IMR-90 (cell line): ENCODE results near the gene KDM5B. TPM values are rescaled to one million over a fixed set of nuclear protein-coding genes. Genes with fewer than 3 reads are reported as not detected.

Experiments
- ATAC-seq: fragments of 200-7000 bp; cut with Tn5 transposase; 2 replicates; pipeline ENCODE4 v1.9.1; 2020; ENCODE audit warnings: low read depth, mild to moderate bottlenecking, moderate library complexity
- BruUV-seq: library from RNA; stranded (reverse); fragments of 400-500 nt; replicated peaks from 2 replicates; lab custom pipeline; 2021; lab: Mats Ljungman, UMichigan
- CTCF ChIA-PET: fragments of 300-600 bp; formaldehyde crosslinking; extraction: SDS; loops from one replicate; lab custom pipeline; 2021; ENCODE audit warnings: antibody characterized with exemption; lab: Yijun Ruan, JAX
- POLR2A ChIA-PET: fragments of 300-600 bp; sonication (Branson Sonifier 250); formaldehyde crosslinking; loops from one replicate; lab custom pipeline; 2022; ENCODE audit warnings: antibody characterized with exemption; ENCODE audit not compliant: unreplicated experiment; lab: Charles Lee
- DNase-seq: peaks from one replicate; pipeline ENCODE4 v3.0.0; 2013
- H2AFZ ChIP-seq: replicated peaks from 2 replicates; pipeline ENCODE3; 2013; ENCODE audit warnings: low read length, mild to moderate bottlenecking; ENCODE audit not compliant: poor library complexity
- H2AK5ac ChIP-seq: 2 replicates; pipeline ENCODE4 v1.6.1; 2013; ENCODE audit warnings: low read depth, low read length, inconsistent platforms
- H2AK9ac ChIP-seq: replicated peaks from 2 replicates; pipeline ENCODE3; 2013; ENCODE audit warnings: mild to moderate bottlenecking, low read depth, low read length, moderate library complexity; ENCODE audit not compliant: poor library complexity
- H2BK120ac ChIP-seq: 2 replicates; pipeline ENCODE4 v1.6.1; 2013; ENCODE audit warnings: low read depth, low read length, inconsistent platforms
- H2BK15ac ChIP-seq: 3 replicates; pipeline ENCODE4 v1.6.1; 2013; ENCODE audit warnings: low read depth, low read length, inconsistent platforms
- H2BK20ac ChIP-seq: 2 replicates; pipeline ENCODE4 v1.6.1; 2013; ENCODE audit warnings: low read depth, mild to moderate bottlenecking, inconsistent platforms, low read length, moderate library complexity
- H2BK5ac ChIP-seq: 2 replicates; pipeline ENCODE4 v1.6.1; 2013; ENCODE audit warnings: mild to moderate bottlenecking, low read depth, low read length, inconsistent platforms; ENCODE audit not compliant: poor library complexity, severe bottlenecking
- H3K14ac ChIP-seq: replicated peaks from 2 replicates; pipeline ENCODE4 v1.6.1; 2013; ENCODE audit warnings: low read depth, low read length, inconsistent platforms
- H3K18ac ChIP-seq: 2 replicates; pipeline ENCODE4 v1.6.1; 2013; ENCODE audit warnings: low read depth, low read length, control low read depth
- H3K23ac ChIP-seq: 2 replicates; pipeline ENCODE4 v1.6.1; 2013; ENCODE audit warnings: low read depth, low read length, inconsistent platforms
- H3K27ac ChIP-seq: 2 replicates; pipeline ENCODE4 v1.5.1; 2013; ENCODE audit warnings: mild to moderate bottlenecking, control low read depth, low read length; ENCODE audit not compliant: insufficient read depth
- H3K27me3 ChIP-seq: 2 replicates; pipeline ENCODE4 v1.6.1; 2013; ENCODE audit warnings: low read length; ENCODE audit not compliant: control insufficient read depth, insufficient read depth
- H3K36me3 ChIP-seq: 2 replicates; pipeline ENCODE4 v1.6.1; 2013; ENCODE audit warnings: low read length, mixed read lengths; ENCODE audit not compliant: control insufficient read depth, insufficient read depth
- H3K4ac ChIP-seq: 2 replicates; pipeline ENCODE4 v1.6.1; 2013; ENCODE audit warnings: low read depth, low read length, inconsistent platforms
- H3K4me1 ChIP-seq: 2 replicates; pipeline ENCODE4 v1.6.1; 2013; ENCODE audit warnings: low read length, mixed read lengths; ENCODE audit not compliant: control insufficient read depth, insufficient read depth
- H3K4me2 ChIP-seq: 2 replicates; pipeline ENCODE4 v1.6.1; 2013; ENCODE audit warnings: low read depth, mild to moderate bottlenecking, control low read depth, low read length, moderate library complexity
- H3K4me3 ChIP-seq: 2 replicates; pipeline ENCODE4 v1.5.1; 2013; ENCODE audit warnings: low read depth, mild to moderate bottlenecking, control low read depth, low read length, moderate library complexity; ENCODE audit not compliant: insufficient read depth
- H3K56ac ChIP-seq: 2 replicates; pipeline ENCODE4 v1.6.1; 2013; ENCODE audit warnings: low read length, inconsistent platforms; ENCODE audit not compliant: insufficient read depth; ENCODE audit errors: extremely low read depth
- H3K79me1 ChIP-seq, 2 experiments: 2 replicates each; pipeline ENCODE4 v1.6.1; 2013; ENCODE audit warnings: low read length in 2 of 2, inconsistent platforms in 1 of 2, low read depth in 1 of 2
- H3K9ac ChIP-seq: 2 replicates; pipeline ENCODE4 v1.6.1; 2013; ENCODE audit warnings: low read depth, low read length, control low read depth
- H3K9me1 ChIP-seq: 2 replicates; pipeline ENCODE4 v1.6.1; 2013; ENCODE audit warnings: low read length, inconsistent platforms; ENCODE audit not compliant: insufficient read depth
- H3K9me3 ChIP-seq: 2 replicates; pipeline ENCODE4 v1.6.1; 2013; ENCODE audit warnings: low read length; ENCODE audit not compliant: control insufficient read depth, insufficient read depth
- H4K20me1 ChIP-seq: 2 replicates; pipeline ENCODE4 v1.6.1; 2013; ENCODE audit warnings: low read length, inconsistent platforms; ENCODE audit not compliant: insufficient read depth
- H4K5ac ChIP-seq: 2 replicates; pipeline ENCODE4 v1.6.1; 2013; ENCODE audit warnings: mild to moderate bottlenecking, low read depth, low read length, control low read depth
- H4K8ac ChIP-seq, 2 experiments: 2 replicates each; pipeline ENCODE4 v1.6.1; 2013; ENCODE audit warnings: low read depth in 2 of 2, low read length in 2 of 2, control low read depth in 1 of 2, inconsistent platforms in 1 of 2
- H4K91ac ChIP-seq: 2 replicates; pipeline ENCODE4 v1.6.1; 2013; ENCODE audit warnings: low read depth, low read length, inconsistent platforms; ENCODE audit not compliant: insufficient read depth
- BHLHE40 ChIP-seq: fragments of 150-350 bp; IDR thresholded peaks from 2 replicates; pipeline ENCODE4 v1.6.1; 2016; ENCODE audit warnings: mild to moderate bottlenecking, low read depth, low read length
- CEBPB ChIP-seq: IDR thresholded peaks from 2 replicates; pipeline ENCODE4 v1.6.1; 2012; ENCODE audit warnings: low read depth, low read length, improper control_type of control experiment
- FOS ChIP-seq: fragments of 150-350 bp; IDR thresholded peaks from 2 replicates; pipeline ENCODE4 v1.6.1; 2016; ENCODE audit warnings: low read depth, low read length
- MAFK ChIP-seq: IDR thresholded peaks from 2 replicates; pipeline ENCODE4 v1.6.1; 2012; ENCODE audit warnings: low read depth, low read length, improper control_type of control experiment
- MAZ ChIP-seq: IDR thresholded peaks from 2 replicates; pipeline ENCODE4 v1.6.1; 2012; ENCODE audit warnings: low read depth, mild to moderate bottlenecking, low read length, improper control_type of control experiment, moderate library complexity, borderline replicate concordance
- MXI1 ChIP-seq: IDR thresholded peaks from 2 replicates; pipeline ENCODE4 v1.6.1; 2012; ENCODE audit warnings: low read depth, mild to moderate bottlenecking, low read length, moderate library complexity, borderline replicate concordance
- NFE2L2 ChIP-seq: fragments of 150-350 bp; IDR thresholded peaks from 2 replicates; pipeline ENCODE4 v1.6.1; 2016; ENCODE audit warnings: low read depth, mild to moderate bottlenecking, low read length
- POLR2A ChIP-seq: IDR thresholded peaks from 2 replicates; pipeline ENCODE4 v1.6.1; 2012; ENCODE audit warnings: mild to moderate bottlenecking, low read depth, low read length
- RAD21 ChIP-seq: IDR thresholded peaks from 2 replicates; pipeline ENCODE4 v1.6.1; 2012; ENCODE audit warnings: low read length, improper control_type of control experiment
- RCOR1 ChIP-seq: IDR thresholded peaks from 2 replicates; pipeline ENCODE4 v1.6.1; 2012; ENCODE audit warnings: mild to moderate bottlenecking, low read length, improper control_type of control experiment; ENCODE audit not compliant: insufficient replicate concordance
- RFX5 ChIP-seq: IDR thresholded peaks from 2 replicates; pipeline ENCODE4 v1.8.0; 2012; ENCODE audit warnings: low read depth, mild to moderate bottlenecking, low read length, moderate library complexity
- SMC3 ChIP-seq: fragments of 150-350 bp; IDR thresholded peaks from 2 replicates; pipeline ENCODE4 v1.6.1; 2016; ENCODE audit warnings: low read depth, mild to moderate bottlenecking, antibody characterized with exemption, low read length, moderate library complexity
- WGBS, 2 experiments: methylation state at CpG; one replicate each; pipeline versions ENCODE4 v1.1.5 to v1.1.7; 2013; ENCODE audit warnings: missing lambda C conversion rate in 2 of 2; ENCODE audit not compliant: insufficient read length in 1 of 2; ENCODE audit errors: extremely low coverage in 2 of 2; 5-methylcytosine and 5-hydroxymethylcytosine counted together
- dilution Hi-C: fragments of 300-500 bp; cut with HindIII; formaldehyde crosslinking; loops from one replicate; pipeline ENCODE4 v1.14.3; 2018; ENCODE audit warnings: low sequenced_read_pairs; ENCODE audit not compliant: unreplicated experiment
- in situ Hi-C: fragments of 300-500 bp; cut with MboI; formaldehyde crosslinking; loops from 3 replicates; pipeline ENCODE4 v1.14.3; 2019; ENCODE audit warnings: low sequenced_read_pairs, inconsistent platforms, mixed read lengths
- intact Hi-C: fragments of 100-400 bp; cut with micrococcal nuclease; formaldehyde crosslinking; loops from 2 replicates; pipeline ENCODE4 v1.10.0; 2022
- polyA plus RNA-seq, 3 experiments: library from polyadenylated mRNA; depleted of rRNA; stranded (reverse); fragments of >200 nt; gene quantifications; 2 replicates each; pipeline ENCODE4 v1.2.3, GENCODE V29; 2012; ENCODE audit warnings: low replicate concordance in 1 of 3
- total RNA-seq: library from RNA; depleted of rRNA; stranded (reverse); fragments of >200 nt; gene quantifications from 2 replicates; pipeline ENCODE4 v1.2.3, GENCODE V29; 2012
- TF ChIP-seq, protein P1 (sequence below): fragments of 150-350 bp; IDR thresholded peaks from 2 replicates; pipeline ENCODE4 v1.6.1; 2016; ENCODE audit warnings: low read depth, mild to moderate bottlenecking, low read length, moderate library complexity, borderline replicate concordance
- TF ChIP-seq, protein P2 (sequence below): conservative IDR thresholded peaks from 2 replicates; pipeline ENCODE4 v1.5.1; 2012; ENCODE audit warnings: mild to moderate bottlenecking, low read depth, low read length, improper control_type of control experiment

KDM5B gene
- total and polyA plus RNA-seq, 2 of the 4 experiments (the other 2 are of a cell fraction) = 28.8 to 82.1 TPM

DNA sequence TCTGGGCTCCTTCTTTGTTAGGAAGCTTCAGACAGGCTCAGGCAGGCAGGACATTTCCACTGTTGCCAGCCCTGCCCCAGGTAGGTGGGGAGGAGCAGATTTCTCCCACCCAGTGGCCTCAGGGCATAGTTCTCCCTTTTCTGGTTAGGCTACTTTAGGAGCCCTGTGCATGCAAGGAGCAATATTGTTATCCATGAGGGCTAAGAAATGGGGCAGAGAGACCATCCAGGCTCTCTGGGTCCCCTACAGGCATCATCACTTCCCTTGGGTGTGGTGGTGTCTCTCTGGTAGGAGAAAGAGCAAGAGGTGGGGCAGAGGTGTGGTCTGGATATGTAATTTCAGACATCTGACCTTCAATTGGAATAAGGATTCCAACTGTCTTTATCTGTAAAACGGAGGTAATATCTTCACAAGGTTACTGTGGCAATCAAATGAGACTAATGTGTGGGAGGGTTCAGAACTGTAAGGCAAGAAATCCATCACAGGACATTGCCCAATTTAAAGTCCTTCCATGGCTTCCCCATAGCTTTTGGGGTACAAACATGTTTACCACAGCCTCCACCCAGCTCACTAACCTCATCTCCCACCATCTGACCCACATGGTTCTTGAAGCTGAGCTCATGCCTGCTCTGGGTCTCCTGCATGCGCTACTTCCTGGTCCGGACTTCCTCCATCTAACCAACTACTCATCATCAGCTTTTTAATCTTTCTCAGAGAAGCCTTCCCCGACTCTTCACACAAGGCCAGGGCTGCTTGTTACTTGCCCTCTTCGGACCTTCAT is 28.6 kb upstream of the KDM5B start:
- Histone ChIP-seq H3K14ac (no peak overlapping the region), H3K56ac (no peak overlapping the region), H3K27ac (no peak overlapping the region), H4K5ac (no peak overlapping the region), H2AK5ac (no peak overlapping the region), H3K18ac (no peak overlapping the region), H3K9me1 (no peaks in the 10 kb centered on the region), H4K8ac (no peak overlapping the region), H3K4me2 (no peak overlapping the region), H4K20me1 (no peaks in the 10 kb centered on the region), H2BK15ac (no peak overlapping the region), H3K9ac (no peak overlapping the region), H2BK5ac (no peak overlapping the region), H2BK120ac (no peak overlapping the region), H2BK20ac (no peak overlapping the region), H2AFZ (no peak overlapping the region), H4K91ac (no peak overlapping the region), H3K4me1 (no peaks in the 10 kb centered on the region), H3K27me3 (peaks cover 45% of the 10 kb centered on the region), H3K4ac (no peak overlapping the region), H3K36me3 (no peaks in the 10 kb centered on the region), H3K79me1 (no peaks in the 10 kb centered on the region), H3K23ac (no peak overlapping the region), H3K4me3 (no peak overlapping the region), H2AK9ac (no peak overlapping the region), H3K9me3 (no peaks in the 10 kb centered on the region)
- no TSS peak for BruUV-seq
- dilution Hi-C loops (no loop called here), in situ Hi-C loops (no loop called here), intact Hi-C loops (no loop called here)
- POLR2A ChIA-PET = no interaction called here
- CTCF ChIA-PET = no interaction called here
- no peak for DNase-seq
- TF ChIP-seq FOS (no peak), POLR2A (no peak), SMC3 (no peak), NFE2L2 (no peak), MAZ (no peak), RFX5 (no peak), CEBPB (no peak), MXI1 (no peak), RCOR1 (no peak), MAFK (no peak), BHLHE40 (no peak), RAD21 (no peak)
- TF ChIP-seq, protein P1, sequence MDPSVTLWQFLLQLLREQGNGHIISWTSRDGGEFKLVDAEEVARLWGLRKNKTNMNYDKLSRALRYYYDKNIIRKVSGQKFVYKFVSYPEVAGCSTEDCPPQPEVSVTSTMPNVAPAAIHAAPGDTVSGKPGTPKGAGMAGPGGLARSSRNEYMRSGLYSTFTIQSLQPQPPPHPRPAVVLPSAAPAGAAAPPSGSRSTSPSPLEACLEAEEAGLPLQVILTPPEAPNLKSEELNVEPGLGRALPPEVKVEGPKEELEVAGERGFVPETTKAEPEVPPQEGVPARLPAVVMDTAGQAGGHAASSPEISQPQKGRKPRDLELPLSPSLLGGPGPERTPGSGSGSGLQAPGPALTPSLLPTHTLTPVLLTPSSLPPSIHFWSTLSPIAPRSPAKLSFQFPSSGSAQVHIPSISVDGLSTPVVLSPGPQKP = no peak
- TF ChIP-seq, protein P2, sequence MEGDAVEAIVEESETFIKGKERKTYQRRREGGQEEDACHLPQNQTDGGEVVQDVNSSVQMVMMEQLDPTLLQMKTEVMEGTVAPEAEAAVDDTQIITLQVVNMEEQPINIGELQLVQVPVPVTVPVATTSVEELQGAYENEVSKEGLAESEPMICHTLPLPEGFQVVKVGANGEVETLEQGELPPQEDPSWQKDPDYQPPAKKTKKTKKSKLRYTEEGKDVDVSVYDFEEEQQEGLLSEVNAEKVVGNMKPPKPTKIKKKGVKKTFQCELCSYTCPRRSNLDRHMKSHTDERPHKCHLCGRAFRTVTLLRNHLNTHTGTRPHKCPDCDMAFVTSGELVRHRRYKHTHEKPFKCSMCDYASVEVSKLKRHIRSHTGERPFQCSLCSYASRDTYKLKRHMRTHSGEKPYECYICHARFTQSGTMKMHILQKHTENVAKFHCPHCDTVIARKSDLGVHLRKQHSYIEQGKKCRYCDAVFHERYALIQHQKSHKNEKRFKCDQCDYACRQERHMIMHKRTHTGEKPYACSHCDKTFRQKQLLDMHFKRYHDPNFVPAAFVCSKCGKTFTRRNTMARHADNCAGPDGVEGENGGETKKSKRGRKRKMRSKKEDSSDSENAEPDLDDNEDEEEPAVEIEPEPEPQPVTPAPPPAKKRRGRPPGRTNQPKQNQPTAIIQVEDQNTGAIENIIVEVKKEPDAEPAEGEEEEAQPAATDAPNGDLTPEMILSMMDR = no peak
- no peak for ATAC-seq
- no CpG with 5 or more reads among the region's 5 CpGs for WGBS, 2 experiments
